HCT116 (cell line): ENCODE results near the gene IFRD1. TPM values are rescaled to one million over a fixed set of nuclear protein-coding genes. Genes with fewer than 3 reads are reported as not detected.

Experiments used
- ATAC-seq: fragments of 200-7000 bp; cut with Tn5 transposase; 2 replicates; pipeline ENCODE4 v1.9.1; 2020; ENCODE audit warnings: mild to moderate bottlenecking, moderate library complexity
- BruUV-seq: library from RNA; stranded (reverse); fragments of 400-500 nt; replicated peaks from 2 replicates; lab custom pipeline; 2021; lab: Mats Ljungman, UMichigan
- CTCF ChIA-PET: fragments of 300-600 bp; sonication (Branson Sonifier 250); formaldehyde crosslinking; loops from one replicate; lab custom pipeline; 2021; ENCODE audit warnings: antibody characterized with exemption; lab: Charles Lee
- POLR2A ChIA-PET: fragments of 300-600, 350-600 bp; sonication (Branson Sonifier 250); formaldehyde crosslinking; loops from one replicate; lab custom pipeline; 2021; ENCODE audit warnings: antibody characterized with exemption; lab: Charles Lee
- RAD21 ChIA-PET, 2 experiments: fragments of 300-600 bp; sonication (Branson Sonifier 250); formaldehyde crosslinking; loops; one replicate each; lab custom pipeline; 2023; ENCODE audit warnings: low total read pairs in 2 of 2; ENCODE audit not compliant: uncharacterized antibody in 2 of 2, unreplicated experiment in 2 of 2, low non-redundant PET in 1 of 2; lab: Charles Lee
- DNase-seq: peaks from one replicate; pipeline ENCODE4 v3.0.0-alpha.2; 2010; ENCODE audit warnings: low read depth, low spot score
- H2AFZ ChIP-seq: fragments of 200-600 bp; shearing (Covaris generic), sonication (generic); 2 replicates; pipeline ENCODE4 v1.6.1; 2017; ENCODE audit warnings: low read depth, mixed run types, mixed read lengths, antibody characterized with exemption, low read length; ENCODE audit not compliant: poor library complexity, severe bottlenecking
- H3K27ac ChIP-seq: 2 replicates; pipeline ENCODE4 v1.5.1; 2012; ENCODE audit warnings: low read depth, low read length
- H3K27me3 ChIP-seq: fragments of 200-600 bp; sonication (generic); 2 replicates; pipeline ENCODE4 v1.6.1; 2016; ENCODE audit warnings: mixed run types, low read length, mixed read lengths; ENCODE audit not compliant: insufficient read depth
- H3K36me3 ChIP-seq, 2 experiments: fragments of 200-500 bp in 1 of 2; fragments of 200-600 bp in 1 of 2; sonication (Bioruptor generic) in 1 of 2; sonication (generic) in 1 of 2; 2 replicates each; pipeline versions ENCODE4 v1.5.1 to v1.6.1; 2014 to 2016; ENCODE audit warnings: low read length in 2 of 2, inconsistent platforms in 1 of 2, mixed read lengths in 1 of 2, mixed run types in 1 of 2; ENCODE audit not compliant: insufficient read depth in 2 of 2, control insufficient read depth in 1 of 2
- H3K4me1 ChIP-seq, 2 experiments: fragments of 200-600 bp in 1 of 2; sonication (generic) in 1 of 2; 2 replicates each; pipeline versions ENCODE4 v1.5.1 to v1.6.1; 2012 to 2017; ENCODE audit warnings: low read length in 2 of 2, inconsistent platforms in 1 of 2, mild to moderate bottlenecking in 1 of 2, mixed read lengths in 1 of 2, mixed run types in 1 of 2, moderate library complexity in 1 of 2; ENCODE audit not compliant: insufficient read depth in 2 of 2, control insufficient read depth in 1 of 2
- H3K4me2 ChIP-seq: fragments of 200-600 bp; sonication (generic); 2 replicates; pipeline ENCODE4 v1.6.1; 2017; ENCODE audit warnings: mixed run types, low read length, mixed read lengths
- H3K4me3 ChIP-seq, 2 experiments: fragments of 200-600 bp in 1 of 2; sonication (generic) in 1 of 2; replicated peaks in 1 of 2; 2 replicates each; pipeline ENCODE4 v1.5.1; 2011 to 2016; ENCODE audit warnings: low read length in 2 of 2, control low read depth in 1 of 2, low read depth in 1 of 2, mild to moderate bottlenecking in 1 of 2, mixed read lengths in 1 of 2, mixed run types in 1 of 2
- H3K79me2 ChIP-seq: fragments of 200-600 bp; sonication (generic); 2 replicates; pipeline ENCODE4 v1.6.1; 2017; ENCODE audit warnings: mild to moderate bottlenecking, mixed run types, low read length, moderate library complexity, mixed read lengths; ENCODE audit not compliant: insufficient read depth
- H3K9ac ChIP-seq: fragments of 200-600 bp; sonication (generic); 2 replicates; pipeline ENCODE4 v1.6.1; 2016; ENCODE audit warnings: low read length, mixed read lengths
- H3K9me2 ChIP-seq: fragments of 200-600 bp; sonication (generic), shearing (Covaris generic); 2 replicates; pipeline ENCODE4 v1.6.1; 2017; ENCODE audit warnings: mixed run types, mild to moderate bottlenecking, moderate library complexity; ENCODE audit not compliant: insufficient read depth
- H3K9me3 ChIP-seq, 2 experiments: fragments of 200-500 bp in 1 of 2; fragments of 200-600 bp in 1 of 2; sonication (Bioruptor generic) in 1 of 2; sonication (generic) in 1 of 2; 2 replicates each; pipeline ENCODE4 v1.6.1; 2014 to 2017; ENCODE audit warnings: low read length in 2 of 2, mixed read lengths in 2 of 2, inconsistent platforms in 1 of 2, low read depth in 1 of 2, mild to moderate bottlenecking in 1 of 2, mixed run types in 1 of 2, moderate library complexity in 1 of 2; ENCODE audit not compliant: control insufficient read depth in 1 of 2, insufficient read depth in 1 of 2
- H4K20me1 ChIP-seq: fragments of 200-600 bp; sonication (generic), shearing (Covaris generic); 2 replicates; pipeline ENCODE4 v1.6.1; 2017; ENCODE audit warnings: mixed run types, mild to moderate bottlenecking, moderate library complexity; ENCODE audit not compliant: insufficient read depth
- CBX3 ChIP-seq: IDR thresholded peaks from 2 replicates; pipeline ENCODE4 v1.6.1; 2012; ENCODE audit warnings: low read depth
- CEBPB ChIP-seq: IDR thresholded peaks from 2 replicates; pipeline ENCODE4 v1.6.1; 2012; ENCODE audit warnings: low read depth
- EGR1 ChIP-seq: IDR thresholded peaks from 2 replicates; pipeline ENCODE4 v1.6.1; 2012; ENCODE audit warnings: low read depth
- EZH2 ChIP-seq: fragments of 200-600 bp; sonication (generic); IDR thresholded peaks from 2 replicates; pipeline ENCODE4 v1.6.1; 2017; ENCODE audit warnings: antibody characterized with exemption, mixed run types
- EZH2phosphoT487 ChIP-seq: fragments of 200-600 bp; IDR thresholded peaks from 2 replicates; pipeline ENCODE4 v1.6.1; 2018; ENCODE audit warnings: antibody characterized with exemption, borderline replicate concordance
- JUND ChIP-seq: IDR thresholded peaks from 2 replicates; pipeline ENCODE4 v1.6.1; 2012
- MAX ChIP-seq: IDR thresholded peaks from 2 replicates; pipeline ENCODE4 v1.6.1; 2012
- POLR2A ChIP-seq: IDR thresholded peaks from 2 replicates; pipeline ENCODE4 v1.7.0; 2011; ENCODE audit warnings: borderline replicate concordance; ENCODE audit not compliant: insufficient read depth, insufficient read length; ENCODE audit errors: extremely low read depth
- POLR2AphosphoS5 ChIP-seq: IDR thresholded peaks from 2 replicates; pipeline ENCODE4 v1.6.1; 2011; ENCODE audit warnings: mild to moderate bottlenecking, low read depth, low read length, moderate library complexity
- RAD21 ChIP-seq: IDR thresholded peaks from 2 replicates; pipeline ENCODE4 v1.6.1; 2012; ENCODE audit warnings: low read depth, mild to moderate bottlenecking
- SIN3A ChIP-seq: IDR thresholded peaks from 2 replicates; pipeline ENCODE4 v1.6.1; 2012; ENCODE audit warnings: low read depth
- SP1 ChIP-seq: IDR thresholded peaks from 2 replicates; pipeline ENCODE4 v1.6.1; 2012; ENCODE audit warnings: low read depth
- SRF ChIP-seq: IDR thresholded peaks from 2 replicates; pipeline ENCODE4 v1.6.1; 2012; ENCODE audit warnings: low read depth
- TCF7L2 ChIP-seq: IDR thresholded peaks from 2 replicates; pipeline ENCODE4 v1.7.0; 2011; ENCODE audit warnings: borderline replicate concordance, inconsistent platforms; ENCODE audit not compliant: insufficient read depth, insufficient read length; ENCODE audit errors: extremely low read depth
- ZBTB33 ChIP-seq: IDR thresholded peaks from 2 replicates; pipeline ENCODE4 v1.6.1; 2011; ENCODE audit warnings: mild to moderate bottlenecking, low read length, moderate library complexity; ENCODE audit not compliant: insufficient replicate concordance; ENCODE audit errors: extremely low read depth
- ZFX ChIP-seq: fragments of 450-650 bp; IDR thresholded peaks from 2 replicates; pipeline ENCODE4 v1.6.1; 2017
- intact Hi-C: fragments of 100-400 bp; cut with micrococcal nuclease; formaldehyde crosslinking; loops from 2 replicates; pipeline ENCODE4 v1.10.0; 2022
- total RNA-seq: library from RNA; stranded (reverse); gene quantifications from one replicate; pipeline ENCODE4 v1.2.1, GENCODE V29; 2021; ENCODE audit not compliant: unreplicated experiment
- TF ChIP-seq, protein P1 (sequence below): IDR thresholded peaks from 2 replicates; pipeline ENCODE4 v1.6.1; 2012
- TF ChIP-seq, protein P2 (sequence below), 3 experiments: fragments of 200-600 bp in 1 of 3; sonication (generic) in 1 of 3; IDR thresholded peaks in 2 of 3; conservative IDR thresholded peaks in 1 of 3; 2 replicates each; pipeline ENCODE4 v1.5.1; 2012 to 2017; ENCODE audit warnings: low read depth in 2 of 3, low read length in 2 of 3, antibody characterized with exemption in 1 of 3, borderline replicate concordance in 1 of 3, control low read depth in 1 of 3, mild to moderate bottlenecking in 1 of 3, mixed read lengths in 1 of 3, mixed run types in 1 of 3, moderate library complexity in 1 of 3; ENCODE audit not compliant: insufficient read depth in 1 of 3

Gene IFRD1
- total RNA-seq, 1 experiment from 2014 or later: 43.6 TPM

DNA sequence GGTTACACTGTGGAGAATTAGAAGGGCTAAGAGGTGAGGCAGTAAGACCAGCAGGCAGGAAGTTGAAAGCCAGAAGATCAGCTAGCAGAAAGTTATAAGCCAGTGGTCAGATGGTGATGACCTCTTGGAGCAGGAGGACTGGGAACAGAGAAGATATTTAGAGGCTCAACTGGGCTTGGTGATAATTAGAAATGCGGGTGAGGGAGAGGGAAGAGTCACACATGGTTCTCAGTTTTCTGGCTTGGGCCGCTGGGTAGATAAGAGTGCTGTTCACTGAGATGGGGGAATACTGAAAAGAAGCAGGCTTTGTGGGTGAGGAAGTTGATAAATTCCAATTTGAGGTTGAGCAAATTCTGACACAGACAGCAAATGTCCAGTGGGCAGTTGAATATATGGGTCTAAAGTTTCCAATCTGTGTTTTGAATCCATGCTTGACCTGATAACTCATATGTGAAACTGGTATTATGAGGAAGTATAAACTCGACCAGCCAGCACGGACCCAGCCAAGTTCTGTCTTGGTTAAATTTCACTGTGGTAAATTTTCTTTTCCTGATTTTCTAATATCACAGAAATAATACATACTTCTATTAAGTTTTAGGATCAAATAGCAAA, 53.2 kb downstream of the IFRD1 start:
- CTCF ChIA-PET: no interaction called here
- Histone ChIP-seq H4K20me1 (no peaks in the 10 kb centered on the region), H3K4me1 (no peaks in the 10 kb centered on the region), H3K9me2 (no peaks in the 10 kb centered on the region; the same call in 1 of the 2 replicates), H3K9me3 (no peaks in the 10 kb centered on the region), H3K27ac (no peak overlapping the region), H3K4me2 (no peak overlapping the region), H3K79me2 (no peaks in the 10 kb centered on the region), H3K4me3 (no peak overlapping the region), H3K27me3 (no peaks in the 10 kb centered on the region), H2AFZ (no peak overlapping the region), H3K36me3 (no peaks in the 10 kb centered on the region), H3K9ac (no peak overlapping the region)
- ATAC-seq: no peak
- intact Hi-C loops: no loop called here
- no TSS peak for BruUV-seq
- no peak for TF ChIP-seq EZH2
- no peak for TF ChIP-seq RAD21
- TF ChIP-seq, protein P1, sequence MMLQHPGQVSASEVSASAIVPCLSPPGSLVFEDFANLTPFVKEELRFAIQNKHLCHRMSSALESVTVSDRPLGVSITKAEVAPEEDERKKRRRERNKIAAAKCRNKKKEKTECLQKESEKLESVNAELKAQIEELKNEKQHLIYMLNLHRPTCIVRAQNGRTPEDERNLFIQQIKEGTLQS: no peak
- TF ChIP-seq JUND: no peak
- TF ChIP-seq POLR2AphosphoS5: no peak
- TF ChIP-seq EZH2phosphoT487: no peak
- no peak for TF ChIP-seq MAX
- TF ChIP-seq POLR2A: no peak
- TF ChIP-seq, protein P2, sequence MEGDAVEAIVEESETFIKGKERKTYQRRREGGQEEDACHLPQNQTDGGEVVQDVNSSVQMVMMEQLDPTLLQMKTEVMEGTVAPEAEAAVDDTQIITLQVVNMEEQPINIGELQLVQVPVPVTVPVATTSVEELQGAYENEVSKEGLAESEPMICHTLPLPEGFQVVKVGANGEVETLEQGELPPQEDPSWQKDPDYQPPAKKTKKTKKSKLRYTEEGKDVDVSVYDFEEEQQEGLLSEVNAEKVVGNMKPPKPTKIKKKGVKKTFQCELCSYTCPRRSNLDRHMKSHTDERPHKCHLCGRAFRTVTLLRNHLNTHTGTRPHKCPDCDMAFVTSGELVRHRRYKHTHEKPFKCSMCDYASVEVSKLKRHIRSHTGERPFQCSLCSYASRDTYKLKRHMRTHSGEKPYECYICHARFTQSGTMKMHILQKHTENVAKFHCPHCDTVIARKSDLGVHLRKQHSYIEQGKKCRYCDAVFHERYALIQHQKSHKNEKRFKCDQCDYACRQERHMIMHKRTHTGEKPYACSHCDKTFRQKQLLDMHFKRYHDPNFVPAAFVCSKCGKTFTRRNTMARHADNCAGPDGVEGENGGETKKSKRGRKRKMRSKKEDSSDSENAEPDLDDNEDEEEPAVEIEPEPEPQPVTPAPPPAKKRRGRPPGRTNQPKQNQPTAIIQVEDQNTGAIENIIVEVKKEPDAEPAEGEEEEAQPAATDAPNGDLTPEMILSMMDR (IDR thresholded peaks at IDR 0.05 in 2 of 3, conservative IDR thresholded peaks at IDR 0.05 in 1 of 3; ENCODE audit: borderline replicate concordance in 1 of 3, insufficient read depth in 1 of 3, low read depth in 2 of 3, low read length in 2 of 3): no peak
- no peak for TF ChIP-seq SRF
- TF ChIP-seq CEBPB: no peak
- TF ChIP-seq EGR1: no peak
- no peak for TF ChIP-seq CBX3
- TF ChIP-seq ZFX: no peak
- no peak for TF ChIP-seq TCF7L2
- no peak for TF ChIP-seq SP1
- TF ChIP-seq ZBTB33: no peak
- no peak for TF ChIP-seq SIN3A
- RAD21 ChIA-PET: no interaction called here
- POLR2A ChIA-PET: no interaction called here
- no peak for DNase-seq
